Cortex of kidney (tissue), 1 donor: ENCODE results near the gene MLH1.
"Not testable (repeated sequence)": the region's sequence is repeated elsewhere in the genome, so short reads cannot be mapped to it uniquely, and the experiment has no call there.

Source experiments
- DNase-seq: peaks from one replicate; lab custom pipeline; 2025; lab: John Stamatoyannopoulos, UW

MLH1 gene

DNA sequence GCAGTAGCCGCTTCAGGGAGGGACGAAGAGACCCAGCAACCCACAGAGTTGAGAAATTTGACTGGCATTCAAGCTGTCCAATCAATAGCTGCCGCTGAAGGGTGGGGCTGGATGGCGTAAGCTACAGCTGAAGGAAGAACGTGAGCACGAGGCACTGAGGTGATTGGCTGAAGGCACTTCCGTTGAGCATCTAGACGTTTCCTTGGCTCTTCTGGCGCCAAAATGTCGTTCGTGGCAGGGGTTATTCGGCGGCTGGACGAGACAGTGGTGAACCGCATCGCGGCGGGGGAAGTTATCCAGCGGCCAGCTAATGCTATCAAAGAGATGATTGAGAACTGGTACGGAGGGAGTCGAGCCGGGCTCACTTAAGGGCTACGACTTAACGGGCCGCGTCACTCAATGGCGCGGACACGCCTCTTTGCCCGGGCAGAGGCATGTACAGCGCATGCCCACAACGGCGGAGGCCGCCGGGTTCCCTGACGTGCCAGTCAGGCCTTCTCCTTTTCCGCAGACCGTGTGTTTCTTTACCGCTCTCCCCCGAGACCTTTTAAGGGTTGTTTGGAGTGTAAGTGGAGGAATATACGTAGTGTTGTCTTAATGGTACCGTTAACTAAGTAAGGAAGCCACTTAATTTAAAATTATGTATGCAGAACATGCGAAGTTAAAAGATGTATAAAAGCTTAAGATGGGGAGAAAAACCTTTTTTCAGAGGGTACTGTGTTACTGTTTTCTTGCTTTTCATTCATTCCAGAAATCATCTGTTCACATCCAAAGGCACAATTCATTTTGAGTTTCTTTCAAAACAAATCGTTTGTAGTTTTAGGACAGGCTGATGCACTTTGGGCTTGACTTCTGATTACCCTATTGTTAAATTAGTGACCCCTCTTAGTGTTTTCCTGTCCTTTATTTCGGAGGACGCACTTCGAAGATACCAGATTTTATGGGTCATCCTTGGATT lies at the start of gene MLH1:
TSS of gene MLH1 (plus strand) at position 193 of the 958 bp plus-strand sequence. CDS start at position 223, 30 bp downstream.
- no peak for DNase-seq

DNA sequence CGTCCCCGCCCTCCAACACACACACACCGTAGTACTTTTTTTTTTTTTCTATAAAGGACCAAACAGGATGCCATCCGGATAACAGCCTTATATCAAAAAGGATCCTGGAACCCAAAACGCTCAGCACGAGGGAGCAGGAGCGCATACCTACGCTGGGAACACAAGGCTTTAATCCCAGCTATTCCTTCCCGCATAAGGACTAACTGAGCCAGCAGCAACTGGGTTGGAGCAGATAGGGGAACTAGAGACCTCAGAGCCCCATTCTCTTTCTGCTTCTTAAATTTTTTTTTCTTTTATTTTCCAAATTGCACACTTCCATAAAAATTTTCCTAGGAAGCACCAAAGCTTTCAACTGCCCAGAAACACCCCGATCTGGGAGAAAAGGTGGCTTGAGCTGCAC lies 49.7 kb upstream of the MLH1 start:
- no peak for DNase-seq

DNA sequence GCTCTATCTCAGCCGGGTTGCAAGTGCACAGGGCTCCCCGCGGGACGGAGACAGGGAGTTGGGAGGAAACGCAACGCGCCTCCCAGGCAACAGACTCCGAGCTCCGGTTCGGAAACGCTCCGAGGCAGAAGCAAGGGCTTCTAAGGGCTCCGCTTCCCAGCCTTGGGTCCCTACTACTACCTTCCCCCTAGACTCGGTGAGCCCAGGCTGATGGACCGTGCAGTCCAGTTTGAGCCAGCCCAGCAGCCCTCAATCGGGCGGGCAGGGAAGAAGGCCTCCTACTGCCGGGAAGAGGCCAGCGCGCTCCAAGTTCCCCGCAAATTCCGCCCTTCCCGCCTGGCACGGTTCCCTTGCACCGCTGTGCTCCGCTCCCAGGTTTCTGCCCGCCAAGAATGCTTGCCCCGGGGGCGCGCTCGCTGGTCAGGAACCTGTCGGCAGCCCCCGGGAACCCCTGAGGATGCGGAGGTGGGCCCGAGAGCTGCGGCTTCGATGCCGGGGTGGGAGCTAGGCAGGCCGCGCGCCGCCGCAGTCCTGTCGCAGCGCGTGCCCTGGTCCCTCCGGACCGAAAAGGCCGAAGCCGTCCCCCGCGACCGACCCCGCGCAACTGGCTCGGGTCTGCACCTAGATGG lies 49.2 kb upstream of the MLH1 start:
- DNase-seq, result no peak

DNA sequence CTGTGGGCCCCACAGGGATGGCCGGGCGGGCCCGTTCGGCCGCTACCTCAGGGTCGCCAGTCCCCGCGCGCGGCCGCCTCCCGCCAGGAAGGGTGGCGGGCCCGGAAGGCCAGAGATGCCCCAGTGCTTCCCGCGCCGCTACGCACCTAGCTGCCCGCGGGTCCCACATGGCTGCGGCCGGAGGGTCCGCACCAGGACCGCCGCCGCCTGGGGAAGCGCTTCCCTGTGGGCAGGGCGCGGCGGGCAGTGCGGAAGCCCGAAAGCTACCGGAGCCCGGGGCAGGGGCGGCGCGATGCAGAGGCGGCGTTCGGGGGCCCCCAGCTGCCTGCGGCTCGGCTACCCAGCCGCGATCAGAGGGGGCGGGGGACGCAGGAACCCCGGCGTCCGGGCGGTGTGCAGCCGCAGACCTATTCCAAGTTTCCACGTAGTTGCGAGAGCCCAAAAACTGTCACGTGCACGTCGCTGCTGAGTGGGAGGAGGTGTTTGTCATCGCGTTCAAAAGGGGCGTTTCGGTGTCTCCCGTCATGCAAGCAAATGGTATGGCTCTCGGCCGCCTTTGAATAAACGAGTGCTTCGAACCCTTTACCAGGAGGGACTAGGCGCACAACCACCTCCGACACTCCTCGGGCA lies 48.6 kb upstream of the MLH1 start, which contains the start of gene TRANK1:
TSS of gene TRANK1 (minus strand) at position 414 of the 630 bp plus-strand sequence. CDS start at position 169, 245 bp downstream.
- DNase-seq, result no peak

DNA sequence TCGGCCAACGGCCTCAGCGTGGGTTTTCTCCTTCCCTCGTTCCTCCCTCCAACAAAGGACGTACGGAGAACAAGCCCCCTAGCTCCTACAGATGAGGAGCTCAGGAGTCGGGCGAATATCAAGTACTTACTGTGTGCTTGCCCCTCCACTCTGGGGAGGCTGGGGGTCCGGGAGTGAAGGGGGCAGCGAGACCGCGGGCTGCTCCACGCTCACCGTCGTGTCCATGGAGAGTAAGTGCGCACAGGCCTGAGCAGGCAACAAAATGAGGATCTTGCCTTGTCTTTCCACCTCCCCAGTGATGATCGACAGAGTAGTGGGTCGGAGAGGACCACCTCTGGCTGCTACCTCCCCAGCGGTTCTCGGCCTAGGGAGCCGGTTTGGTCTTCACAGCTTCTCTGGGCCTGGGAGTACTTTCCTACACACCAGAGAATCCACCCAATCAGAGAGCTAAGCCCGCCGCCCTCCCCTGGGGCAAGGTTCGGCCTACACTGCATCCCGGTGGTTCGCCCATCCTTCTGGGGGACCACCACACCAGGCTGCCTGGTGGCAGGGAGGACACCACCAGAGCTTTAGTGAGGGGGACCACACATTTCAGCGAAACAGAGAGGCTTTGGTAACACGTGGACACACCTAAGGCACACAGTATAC lies 47.9 kb upstream of the MLH1 start:
- DNase-seq, result no peak

DNA sequence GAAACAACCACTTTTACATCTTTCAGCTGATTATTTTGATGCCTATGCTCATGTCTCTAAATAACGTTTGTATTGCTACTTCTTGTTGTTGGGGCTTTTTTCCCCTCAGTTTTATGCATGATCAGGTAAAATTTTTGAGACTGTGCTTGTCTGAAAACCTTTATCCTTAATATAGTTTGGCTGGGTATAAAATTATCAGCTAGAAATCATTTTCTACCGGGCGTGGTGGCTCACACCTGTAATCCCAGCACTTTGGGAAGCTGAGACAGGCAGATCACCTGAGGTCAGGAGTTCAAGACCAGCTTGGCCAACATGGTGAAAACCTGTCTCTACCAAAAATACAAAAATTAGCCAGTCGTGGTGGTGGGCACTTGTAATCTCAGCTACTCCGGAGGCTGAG lies 45.5 kb upstream of the MLH1 start:
- DNase-seq, result not testable (repeated sequence)

DNA sequence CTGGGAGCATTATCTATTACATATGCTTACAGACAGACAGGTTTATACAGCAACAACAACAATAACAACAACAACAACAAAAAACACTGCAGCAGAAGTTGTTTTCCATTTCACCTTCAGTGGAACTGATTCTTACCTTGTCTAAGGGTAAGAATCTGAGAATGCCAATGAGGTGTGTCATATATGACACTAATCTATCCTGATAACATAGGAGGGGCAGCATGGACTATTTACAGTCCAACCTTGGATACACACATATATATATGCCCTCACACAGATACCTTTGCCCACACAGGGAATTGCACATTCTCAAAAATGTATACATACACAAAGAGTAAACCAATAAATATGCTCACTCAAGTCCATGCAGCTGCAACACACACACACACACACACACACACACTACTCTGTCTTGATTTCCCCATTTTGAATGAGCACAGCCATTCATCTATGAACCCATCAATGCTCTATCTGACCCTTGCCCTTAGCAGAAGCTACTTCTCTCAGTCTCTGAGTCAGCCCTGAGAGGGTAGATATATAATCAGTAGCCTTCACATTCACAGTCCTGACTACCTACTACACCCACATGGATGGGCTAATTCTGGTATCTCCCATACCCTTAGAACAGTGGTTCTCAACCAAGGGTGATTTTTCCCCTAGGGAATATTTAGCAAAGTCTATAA lies 38.7 kb upstream of the MLH1 start:
- DNase-seq, result no peak

DNA sequence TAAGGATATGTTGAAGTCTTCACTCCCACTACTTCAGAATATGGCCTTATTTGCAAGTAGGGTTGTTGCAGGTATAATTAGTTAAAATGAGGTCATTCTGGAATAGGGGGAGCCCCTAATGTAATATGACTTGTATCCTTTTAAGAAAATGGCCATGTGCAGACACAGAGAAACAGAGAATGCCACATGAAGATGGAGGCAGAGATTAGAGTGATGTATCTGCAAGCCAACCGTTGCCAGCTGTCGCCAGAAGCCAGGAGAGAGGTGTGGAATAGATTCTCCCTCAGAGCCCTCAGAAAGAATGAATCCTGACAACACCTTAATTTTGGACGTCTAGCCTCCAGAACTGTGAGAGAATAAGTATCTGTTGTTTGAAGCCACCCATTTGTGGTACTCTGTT lies 37.2 kb upstream of the MLH1 start:
- DNase-seq, result no peak

DNA sequence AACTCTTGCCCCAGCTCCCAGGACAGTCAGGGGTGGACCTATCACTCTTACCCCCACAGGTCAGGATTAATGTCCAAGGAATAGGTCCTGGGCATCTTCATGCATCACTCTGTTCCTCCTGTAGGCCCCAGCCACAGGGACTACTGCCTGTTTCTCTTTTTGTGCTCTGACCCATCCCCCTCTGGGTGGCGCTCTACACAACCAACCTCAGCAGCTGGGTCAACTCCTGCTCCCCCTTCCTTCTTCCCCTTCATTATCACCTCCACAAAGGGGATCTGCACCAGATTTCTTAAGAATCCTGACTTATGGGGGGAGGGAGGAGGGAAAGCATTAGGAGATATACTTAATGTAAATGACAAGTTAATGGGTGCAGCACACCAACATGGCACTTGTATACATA lies 36.3 kb upstream of the MLH1 start:
- DNase-seq, result no peak

DNA sequence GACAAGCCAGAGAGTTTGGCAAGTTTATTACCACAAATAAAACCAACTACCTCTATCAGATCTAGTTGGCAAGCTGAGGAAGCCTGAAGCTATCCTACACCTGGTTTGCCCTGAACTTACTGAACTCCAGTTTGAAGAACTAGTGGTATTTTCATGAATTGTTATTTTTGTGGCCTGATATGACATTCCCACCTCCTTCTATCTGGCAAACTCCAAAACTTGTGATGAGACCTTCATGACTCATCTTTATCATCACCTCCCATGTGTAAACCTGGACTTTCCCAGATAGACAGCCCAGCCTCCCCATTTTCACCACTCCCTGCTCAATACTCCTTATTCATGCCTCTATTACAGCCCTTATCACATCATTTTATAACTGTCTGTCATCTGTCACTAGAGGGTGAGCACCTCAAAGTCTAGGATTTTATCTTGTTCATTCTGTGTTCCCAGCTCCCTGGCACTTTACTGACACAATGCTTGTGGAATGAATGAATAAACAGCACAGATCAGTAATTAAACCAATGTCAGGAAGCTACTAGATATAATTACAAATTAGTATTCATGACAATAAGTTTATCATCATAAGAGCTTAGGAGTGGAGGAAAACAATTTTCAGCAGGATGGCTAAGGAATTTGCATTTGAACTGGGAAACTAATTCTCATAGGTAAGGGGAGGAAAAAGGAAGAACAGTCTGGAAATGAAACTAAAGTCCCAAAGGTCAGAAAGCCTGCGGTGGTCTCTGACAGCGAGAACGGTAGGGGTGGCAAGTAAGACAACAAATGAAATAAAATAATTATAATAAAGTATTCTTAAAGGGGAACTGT lies 35.2 kb upstream of the MLH1 start:
- DNase-seq, result no peak

DNA sequence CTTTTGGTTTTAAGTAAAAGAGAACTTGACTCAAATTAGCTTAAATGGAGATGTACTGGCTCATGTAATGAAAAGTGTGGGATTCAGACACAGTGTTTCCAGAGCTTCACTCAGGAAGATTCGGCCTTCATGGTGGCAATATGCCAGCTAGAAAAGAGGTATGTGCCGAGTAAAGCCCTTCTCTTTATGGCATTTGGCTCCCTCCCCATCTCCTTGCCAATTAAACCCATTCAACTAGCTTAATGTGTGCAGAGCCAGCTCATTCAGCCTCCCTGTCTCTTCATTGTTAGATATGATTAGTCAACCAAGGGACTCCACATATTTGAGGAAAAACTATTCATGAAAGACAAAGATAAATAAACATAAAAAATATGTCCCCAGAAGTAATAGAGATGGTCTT lies 33.5 kb upstream of the MLH1 start:
- DNase-seq, result no peak

DNA sequence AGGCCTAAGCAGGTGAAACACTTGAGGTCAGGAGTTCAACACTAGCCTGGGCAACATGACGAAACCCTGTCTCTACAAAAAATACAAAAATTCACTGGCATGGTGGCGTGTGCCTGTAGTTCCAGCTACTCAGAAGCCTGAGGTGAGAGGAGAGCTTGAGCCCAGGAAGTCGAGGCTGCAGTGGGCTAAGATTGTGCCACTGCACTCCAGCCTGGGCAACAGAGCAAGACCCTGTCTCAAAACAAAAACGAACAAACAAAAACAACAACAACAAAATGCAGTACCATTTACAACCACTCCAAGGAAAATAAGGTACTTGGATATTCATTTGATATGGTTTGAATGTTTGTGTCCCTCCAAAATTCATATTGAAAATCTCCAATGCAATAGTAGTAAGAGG lies 32.8 kb upstream of the MLH1 start:
- DNase-seq, result no peak

DNA sequence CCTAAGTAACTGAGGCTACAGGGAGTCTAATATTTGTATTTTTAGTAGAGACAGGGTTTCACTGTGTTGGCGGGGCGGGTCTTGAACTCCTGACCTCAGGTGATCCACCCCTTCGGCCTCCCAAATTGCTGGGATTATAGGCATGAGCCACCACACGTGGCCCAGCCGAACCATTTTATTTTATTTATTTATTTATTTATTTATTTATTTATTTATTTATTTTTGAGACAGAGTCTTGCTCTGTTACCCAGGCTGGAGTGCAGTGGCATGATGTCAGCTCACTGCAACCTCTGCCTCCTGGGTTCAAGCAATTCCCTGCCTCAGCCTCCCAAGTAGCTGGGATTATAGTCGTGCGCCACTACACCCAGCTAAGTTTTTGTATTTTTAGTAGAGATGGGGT lies 30.3 kb upstream of the MLH1 start:
- DNase-seq, result not testable (repeated sequence)

DNA sequence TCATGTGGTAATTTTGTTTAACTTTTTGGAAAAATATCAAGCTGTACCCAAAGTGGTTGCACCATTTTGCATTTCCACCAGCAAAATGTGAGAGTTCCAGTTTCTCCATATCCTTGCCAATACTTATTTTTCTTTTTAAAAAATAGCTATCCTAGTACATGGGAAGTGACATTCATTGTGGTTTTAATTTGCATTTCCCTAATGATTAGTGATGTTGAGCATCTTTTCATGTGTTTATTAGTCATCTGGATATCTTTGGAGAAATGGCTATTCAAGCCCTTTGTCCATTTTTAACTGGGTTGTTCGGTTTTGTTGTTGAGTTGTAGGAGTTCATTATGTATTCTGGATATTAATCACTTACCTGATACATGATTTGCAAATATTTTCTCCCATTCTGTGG lies 29.0 kb upstream of the MLH1 start:
- DNase-seq, result no peak

DNA sequence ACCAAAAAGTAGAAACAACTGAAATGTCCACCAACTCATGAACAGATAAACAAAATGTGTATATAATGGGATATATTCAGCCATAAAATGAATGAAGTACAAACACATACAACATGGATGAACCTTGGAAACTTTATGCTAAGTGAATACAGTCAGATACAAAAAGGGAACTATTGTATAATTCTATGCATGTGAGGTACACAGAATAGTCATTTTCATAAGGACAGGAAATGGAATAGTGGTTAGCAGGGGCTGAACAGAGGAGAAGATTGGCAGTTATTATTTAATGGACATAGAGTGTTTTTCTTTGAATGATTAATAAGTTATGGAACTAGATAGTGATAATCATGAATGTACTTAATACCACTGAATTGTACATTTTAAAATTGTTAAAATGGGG lies 28.5 kb upstream of the MLH1 start:
- no peak for DNase-seq

DNA sequence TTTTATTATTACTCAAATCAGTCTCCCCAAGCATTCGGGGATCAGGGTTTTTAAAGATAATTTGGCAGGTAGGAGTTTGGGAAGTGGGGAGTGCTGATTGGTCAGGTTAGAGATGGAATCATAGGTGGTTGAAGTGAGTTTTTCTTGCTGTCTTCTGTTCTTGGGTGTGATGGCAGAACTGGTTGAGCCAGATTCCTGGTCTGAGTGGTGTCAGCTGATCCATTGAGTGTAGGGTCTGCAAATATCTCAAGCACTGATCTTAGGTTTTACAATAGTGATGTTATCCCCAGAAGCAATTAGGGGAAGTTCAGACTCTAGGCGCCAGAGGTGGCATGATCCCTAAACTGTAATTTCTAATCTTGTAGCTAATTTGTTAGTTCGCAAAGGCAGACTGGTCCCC lies 27.9 kb upstream of the MLH1 start:
- DNase-seq, result no peak

DNA sequence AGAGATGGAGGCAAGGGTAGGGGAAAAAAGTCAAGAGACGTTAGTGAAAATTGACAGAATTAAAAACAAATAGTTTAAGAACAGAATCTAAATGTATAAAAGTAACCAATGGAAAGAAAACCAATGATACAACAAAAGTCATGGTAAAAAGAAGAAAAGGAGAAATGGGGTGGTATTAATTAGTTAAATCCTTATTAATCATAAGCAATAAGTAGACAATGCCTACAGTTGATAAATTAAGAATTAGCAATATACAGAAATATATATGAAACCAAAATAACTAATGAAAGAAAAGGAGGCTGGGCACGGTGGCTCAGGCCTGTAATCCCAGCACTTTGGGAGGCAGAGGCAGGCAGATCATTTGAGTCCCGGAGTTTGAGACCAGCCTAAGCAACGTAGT lies 24.2 kb upstream of the MLH1 start:
- no peak for DNase-seq

DNA sequence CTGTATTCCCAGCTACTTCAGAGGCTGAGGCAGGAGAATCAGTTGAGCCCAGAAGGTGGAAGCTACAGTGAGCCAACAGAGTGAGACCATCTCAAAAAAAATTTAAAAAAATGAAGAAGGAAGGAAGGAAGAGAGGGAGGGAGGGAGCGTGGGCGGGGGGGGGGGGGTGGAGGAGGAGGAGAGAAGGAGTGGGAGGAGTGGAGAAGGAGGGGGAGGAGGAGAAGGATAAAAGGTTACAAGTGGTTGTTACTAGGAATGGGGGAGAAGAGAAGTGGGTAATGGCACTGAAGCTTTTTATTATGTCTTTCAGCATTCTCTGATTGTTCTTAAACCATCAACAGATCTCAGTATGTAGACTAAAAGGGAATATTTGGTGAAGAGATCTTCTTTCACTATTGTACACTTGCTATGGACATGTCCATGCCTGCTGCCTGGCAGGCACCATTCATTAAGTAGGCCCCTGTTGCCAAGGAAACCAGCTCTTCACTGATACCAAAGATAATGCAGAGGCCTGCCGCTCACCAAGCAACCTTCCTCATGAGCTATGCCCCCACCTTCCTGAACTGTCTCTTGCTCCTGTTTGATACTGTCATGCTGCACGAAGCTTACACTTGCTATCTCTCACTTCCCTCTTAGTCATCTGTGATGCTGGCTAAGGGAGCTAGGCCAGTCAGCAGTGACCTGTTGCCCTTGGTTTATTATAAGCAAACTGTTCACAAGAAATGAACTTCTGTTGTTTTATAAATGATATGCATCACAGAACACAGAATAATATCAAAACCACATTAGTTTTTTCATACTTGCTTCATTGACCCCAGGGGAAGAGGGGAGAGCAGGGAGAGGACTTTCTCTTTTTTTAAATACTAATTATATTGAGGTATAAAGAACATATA lies 23.5 kb upstream of the MLH1 start:
- DNase-seq, result no peak

DNA sequence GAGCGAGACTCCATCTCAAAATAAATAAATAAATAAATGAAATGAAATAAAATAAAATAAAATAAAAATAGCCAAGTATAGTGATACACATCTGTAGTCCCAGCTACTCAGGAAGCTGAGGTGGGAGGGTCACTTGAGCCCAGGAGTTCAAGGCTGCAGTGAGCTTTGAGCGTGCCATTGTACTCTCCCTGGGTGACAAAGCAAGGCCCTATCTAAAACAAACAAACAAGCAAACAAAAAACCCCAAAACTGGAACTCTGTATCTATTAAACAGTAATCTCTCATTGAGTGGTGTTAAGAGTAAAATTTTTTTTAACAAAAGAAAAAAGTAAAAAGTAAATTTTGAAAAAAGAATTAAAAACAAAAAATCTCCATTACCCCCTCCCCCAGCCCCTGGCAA lies 21.2 kb upstream of the MLH1 start:
- DNase-seq, result no peak

DNA sequence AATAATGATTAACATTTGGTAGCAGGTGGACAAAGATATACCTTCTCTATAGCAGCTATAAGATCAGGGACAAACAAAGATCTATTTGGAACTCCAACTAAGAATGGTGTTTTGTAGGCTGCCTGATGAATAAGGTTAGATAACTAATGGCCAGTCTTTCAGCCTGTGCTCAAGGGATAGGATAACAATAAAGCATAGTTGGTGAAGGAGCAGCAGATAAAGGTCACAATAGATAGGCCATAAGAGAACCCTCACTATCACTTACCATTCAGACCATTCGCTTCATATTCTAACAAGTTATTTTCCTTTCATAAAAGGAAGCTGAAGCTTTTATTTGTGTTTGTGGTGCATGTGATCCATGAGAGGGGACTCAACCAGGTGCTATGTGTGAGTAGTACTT lies 20.2 kb upstream of the MLH1 start:
- DNase-seq, result no peak
